HG02885 (cell line): ENCODE results near the gene GTSE1.

Experiments used
- ATAC-seq: cut with Tn5 transposase; IDR thresholded peaks from one replicate; pipeline ENCODE4 v1.9.1; 2021; ENCODE audit warnings: mild to moderate bottlenecking; ENCODE audit not compliant: unreplicated experiment, poor library complexity

Gene GTSE1

DNA sequence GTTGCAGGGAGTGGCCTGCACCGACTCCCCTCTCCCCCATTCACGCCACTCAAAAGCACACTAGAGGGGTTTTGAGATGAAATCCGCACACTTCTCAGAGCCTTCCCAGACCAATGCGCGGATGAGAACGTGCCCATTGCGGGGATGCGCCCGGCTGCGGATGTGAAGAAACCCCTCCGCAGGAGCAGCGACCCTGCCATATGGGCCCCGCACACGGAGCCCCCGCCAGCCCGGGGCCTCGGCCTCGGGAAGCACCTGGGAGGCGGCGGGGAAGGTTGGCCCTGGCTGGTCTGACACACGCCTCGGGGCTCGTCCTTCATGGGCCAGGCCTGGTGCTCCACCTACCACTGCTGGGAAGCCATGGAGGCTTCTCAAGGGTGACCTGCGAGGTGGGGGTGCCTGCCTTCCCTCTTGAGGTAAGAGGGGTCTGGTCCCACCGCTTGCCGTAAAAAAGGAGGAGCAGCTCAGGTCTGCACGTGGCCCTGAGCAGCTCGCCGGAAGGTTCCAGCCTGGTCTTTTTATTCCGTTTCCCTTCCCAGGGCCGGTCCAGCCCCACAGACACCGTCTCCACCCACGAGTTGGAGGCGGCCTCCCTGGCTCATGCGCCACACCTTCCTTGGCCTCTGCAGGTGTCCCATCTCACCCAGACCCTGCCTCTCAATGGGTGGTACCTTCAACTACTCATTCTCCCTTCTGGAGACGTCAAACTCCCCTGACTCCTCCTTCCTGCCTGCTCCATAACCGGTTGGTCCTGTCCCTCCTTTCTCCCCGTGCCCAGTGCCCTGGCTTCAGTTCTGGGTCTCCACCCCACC lies 78.2 kb downstream of the GTSE1 start:
- no peak for ATAC-seq

DNA sequence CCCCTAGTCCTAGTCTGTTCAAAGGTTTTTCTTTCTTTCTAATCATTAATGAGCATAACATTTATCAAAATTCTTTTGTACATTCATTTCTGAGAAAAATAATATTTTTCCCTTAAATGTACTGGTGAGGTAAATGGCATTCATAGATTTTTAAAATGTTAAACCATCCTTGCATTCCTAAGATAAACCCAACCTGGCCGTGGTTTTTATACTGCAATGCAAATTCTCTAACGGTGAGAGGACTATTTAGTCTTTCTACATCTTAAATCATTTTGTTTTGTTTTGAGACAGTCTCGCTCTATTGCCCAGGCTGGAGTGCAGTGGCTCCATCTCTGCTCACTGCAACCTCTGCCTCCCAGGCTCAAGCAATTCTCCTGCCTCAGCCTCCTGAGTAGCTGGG lies 79.4 kb downstream of the GTSE1 start:
- no peak for ATAC-seq

DNA sequence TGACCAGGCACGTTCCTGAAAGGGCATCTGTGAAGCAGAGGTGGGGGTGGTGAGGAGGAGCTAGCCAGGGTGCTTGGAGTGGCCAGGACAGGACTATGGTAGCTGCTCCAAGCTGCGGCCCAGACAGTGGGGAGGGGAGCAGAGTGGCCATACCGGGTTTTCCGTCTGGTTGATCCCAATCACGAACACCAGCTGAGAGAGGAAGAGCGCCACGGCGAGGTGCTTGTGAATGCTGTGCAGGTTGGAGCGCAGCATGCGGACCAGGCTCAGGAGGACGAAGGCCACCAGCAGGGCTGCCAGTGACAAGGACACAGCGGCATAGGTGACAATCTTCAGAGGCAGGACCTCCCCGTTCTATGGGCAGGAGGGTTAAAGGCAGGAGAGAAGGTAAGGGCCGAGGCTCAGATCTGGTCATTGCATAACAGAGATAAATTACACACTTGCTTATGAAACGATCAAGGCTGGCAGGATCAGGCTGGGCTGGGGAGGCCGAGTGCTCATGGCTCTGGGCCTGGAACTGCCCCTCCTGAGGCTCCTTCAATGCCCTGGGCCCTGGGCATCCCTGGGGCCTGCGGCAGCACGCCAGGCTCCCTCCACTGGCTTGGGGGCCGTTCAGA lies 80.3 kb downstream of the GTSE1 start:
- ATAC-seq: no peak

DNA sequence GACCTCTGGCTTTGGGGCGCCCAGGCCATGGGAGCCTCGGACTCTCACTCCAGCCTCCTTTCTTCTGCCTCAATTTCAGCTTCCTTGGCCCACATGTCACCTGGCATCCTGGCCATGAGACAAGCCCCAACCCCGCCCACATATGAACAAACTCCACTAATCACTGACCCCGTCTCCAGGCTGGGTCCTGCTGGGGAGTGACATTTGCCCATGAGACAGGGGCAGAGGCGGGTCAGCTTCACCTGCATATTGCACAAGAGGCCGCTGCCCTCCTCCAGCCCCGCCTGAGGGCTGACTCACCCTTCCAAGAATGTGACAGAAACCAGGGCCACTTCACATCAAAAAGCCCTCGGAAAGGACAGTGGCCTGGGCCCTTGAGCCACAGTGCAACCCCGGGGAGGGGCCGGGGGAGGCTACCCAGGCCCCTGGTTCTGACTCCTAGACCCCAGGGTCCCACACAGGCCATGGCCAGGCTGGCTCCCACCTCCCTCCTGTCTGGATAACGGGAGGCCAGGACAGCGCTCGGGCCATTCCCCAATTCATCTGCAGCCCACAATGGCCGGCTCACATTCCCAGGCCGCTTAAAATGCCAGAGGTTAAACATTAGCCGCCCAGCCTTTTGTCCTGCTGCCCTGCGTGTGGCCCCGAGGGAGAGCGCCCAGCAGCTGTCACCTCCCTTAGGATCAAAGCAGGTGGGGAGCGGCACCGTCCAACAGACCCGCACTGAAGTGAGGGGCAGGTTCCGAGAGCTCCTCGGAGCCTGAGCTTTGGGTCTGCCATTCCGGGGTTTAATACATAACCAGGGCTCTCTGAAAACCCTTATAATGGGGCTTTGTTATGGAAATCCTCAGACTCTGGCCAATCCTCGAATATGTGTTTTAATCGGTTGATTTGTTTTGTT lies 81.1 kb downstream of the GTSE1 start:
- no peak for ATAC-seq

DNA sequence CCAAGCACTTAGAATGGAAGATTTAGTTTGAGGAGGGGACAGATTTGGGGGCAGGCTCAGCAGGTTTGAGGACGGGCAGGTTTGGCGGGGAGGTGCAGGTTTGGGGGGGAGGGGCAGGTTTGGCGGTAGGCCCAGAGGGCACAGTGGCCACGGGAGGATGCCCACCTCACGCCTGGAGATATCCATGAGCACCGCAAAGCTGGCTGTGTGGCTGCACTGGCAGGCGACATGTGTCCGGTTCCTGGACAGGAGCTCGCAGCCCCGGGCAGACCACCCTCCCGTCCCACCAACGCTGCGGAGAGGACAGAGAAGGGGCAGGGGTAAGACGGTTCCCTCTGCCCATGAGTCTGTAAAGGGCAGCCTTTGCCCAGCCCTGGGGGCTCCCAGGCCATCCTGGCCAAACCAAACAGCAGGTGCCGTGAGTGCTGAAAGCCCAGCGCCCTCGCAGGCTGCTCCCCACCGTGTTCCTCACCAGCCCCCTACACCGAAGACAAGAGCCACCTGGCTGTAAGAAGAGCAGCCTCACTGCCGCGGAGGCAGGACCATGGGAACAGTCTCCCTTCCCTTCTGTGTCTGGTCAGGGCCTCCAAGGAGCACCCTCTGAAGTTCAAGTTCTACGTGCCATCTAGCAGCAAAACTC lies 81.9 kb downstream of the GTSE1 start:
- ATAC-seq: no peak

DNA sequence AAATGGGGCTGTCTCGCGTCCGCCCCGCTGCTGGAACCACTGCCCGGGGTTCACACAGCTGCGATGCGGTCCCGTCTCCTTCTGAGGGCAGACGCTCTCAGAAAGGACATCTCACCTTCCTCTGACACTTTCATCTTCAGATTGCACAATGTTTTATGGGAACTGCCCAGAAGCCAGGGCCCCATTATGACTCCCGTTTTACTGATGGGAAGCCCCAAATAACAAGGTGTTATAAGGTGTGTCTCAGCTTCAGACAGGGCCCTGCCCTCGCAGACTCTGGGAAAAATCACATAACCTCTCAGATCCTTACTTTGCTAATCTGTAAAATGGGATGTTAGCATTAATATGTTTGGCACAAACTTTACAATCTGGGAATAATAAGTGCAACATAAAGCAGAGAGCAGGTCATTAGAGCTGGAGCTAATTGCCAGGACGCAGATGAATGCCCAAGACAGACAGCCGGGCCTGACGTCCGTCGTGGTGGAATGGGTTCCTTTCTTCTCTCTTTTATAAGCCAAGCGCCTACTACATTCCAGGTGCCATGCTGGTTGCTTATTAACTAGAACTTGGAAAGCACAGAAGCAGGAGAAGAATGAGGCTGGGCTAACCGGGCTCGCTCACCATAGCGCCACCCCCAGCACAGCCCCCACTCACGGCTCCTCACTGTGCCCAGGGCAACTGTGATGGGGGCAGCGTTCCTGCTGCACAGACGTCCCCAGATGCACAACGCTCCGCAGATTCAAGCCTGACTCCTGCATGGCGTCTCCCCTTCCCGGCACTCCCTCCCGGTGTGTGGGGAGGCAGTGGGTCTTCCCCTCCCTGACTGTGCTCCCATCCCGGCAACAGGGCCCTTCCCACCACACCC lies 82.6 kb downstream of the GTSE1 start:
- no peak for ATAC-seq

DNA sequence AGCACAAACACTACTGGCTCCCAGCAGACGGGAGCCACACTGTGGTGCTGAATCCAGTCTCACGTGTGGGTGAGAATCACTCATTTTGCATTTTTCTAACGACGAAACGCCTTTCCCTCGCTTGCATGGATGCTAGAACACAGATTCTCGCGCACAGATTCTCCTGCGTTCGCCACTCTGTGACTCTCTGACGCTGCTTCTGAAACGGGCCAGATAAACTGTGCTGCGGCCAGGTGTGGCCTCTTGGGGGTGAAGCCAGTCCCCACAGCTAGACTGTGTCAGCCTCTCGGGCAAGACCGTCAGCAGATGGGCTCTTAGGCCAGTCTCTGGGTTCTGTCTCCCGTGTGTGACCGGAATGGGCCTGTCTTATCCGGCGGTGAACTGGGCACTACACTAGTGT lies 83.4 kb downstream of the GTSE1 start:
- ATAC-seq: no peak
